GM10266 (cell line): Measurements from ENCODE around the gene CKAP4.
"Not testable (repeated sequence)": the region's sequence is repeated elsewhere in the genome, so short reads cannot be mapped to it uniquely, and the experiment has no call there.

ENCODE experiments used
- DNase-seq: peaks from one replicate; pipeline ENCODE4 v3.0.0; 2012; ENCODE audit errors: extremely low spot score
- CTCF ChIP-seq: IDR thresholded peaks from 2 replicates; pipeline ENCODE4 v1.5.1; 2012; ENCODE audit warnings: mild to moderate bottlenecking, low read depth; ENCODE audit not compliant: control insufficient read depth, insufficient read depth; ENCODE audit errors: missing control alignments

CKAP4 gene

GRCh38 chr12:106288494-106289195 lies 40.8 kb upstream of the CKAP4 start:
- no peak for DNase-seq

GRCh38 chr12:106288101-106288493 lies 40.3 kb upstream of the CKAP4 start:
- TF ChIP-seq CTCF = no peak
- DNase-seq = no peak

More at GRCh38 chr12:106288494-106289195, 40.8 kb upstream of the CKAP4 start:
- TF ChIP-seq CTCF = no peak

GRCh38 chr12:106287364-106287763 lies 39.5 kb upstream of the CKAP4 start:
- no peak for TF ChIP-seq CTCF
- no peak for DNase-seq

- not testable (repeated sequence) for DNase-seq
Measured at GRCh38 chr12:106286576-106287162, 38.8 kb upstream of the CKAP4 start.

- no peak for TF ChIP-seq CTCF
- DNase-seq = no peak
Measured at GRCh38 chr12:106285982-106286381, 38.2 kb upstream of the CKAP4 start.

- no peak for DNase-seq
- no peak for TF ChIP-seq CTCF
Measured at GRCh38 chr12:106284358-106285105, 36.7 kb upstream of the CKAP4 start.

- TF ChIP-seq CTCF = peak; percentile 61
- DNase-seq = peak; percentile 58
Measured at GRCh38 chr12:106282457-106283097, 34.8 kb upstream of the CKAP4 start.
